GM18909 (cell line): Measurements from ENCODE around the gene REX1BD.
"Not testable (repeated sequence)": the region's sequence is repeated elsewhere in the genome, so short reads cannot be mapped to it uniquely, and the experiment has no call there.

Experiments
- ATAC-seq: cut with Tn5 transposase; IDR thresholded peaks from one replicate; pipeline ENCODE4 v1.9.1; 2021; ENCODE audit warnings: mild to moderate bottlenecking; ENCODE audit not compliant: unreplicated experiment, poor library complexity

Gene REX1BD

DNA sequence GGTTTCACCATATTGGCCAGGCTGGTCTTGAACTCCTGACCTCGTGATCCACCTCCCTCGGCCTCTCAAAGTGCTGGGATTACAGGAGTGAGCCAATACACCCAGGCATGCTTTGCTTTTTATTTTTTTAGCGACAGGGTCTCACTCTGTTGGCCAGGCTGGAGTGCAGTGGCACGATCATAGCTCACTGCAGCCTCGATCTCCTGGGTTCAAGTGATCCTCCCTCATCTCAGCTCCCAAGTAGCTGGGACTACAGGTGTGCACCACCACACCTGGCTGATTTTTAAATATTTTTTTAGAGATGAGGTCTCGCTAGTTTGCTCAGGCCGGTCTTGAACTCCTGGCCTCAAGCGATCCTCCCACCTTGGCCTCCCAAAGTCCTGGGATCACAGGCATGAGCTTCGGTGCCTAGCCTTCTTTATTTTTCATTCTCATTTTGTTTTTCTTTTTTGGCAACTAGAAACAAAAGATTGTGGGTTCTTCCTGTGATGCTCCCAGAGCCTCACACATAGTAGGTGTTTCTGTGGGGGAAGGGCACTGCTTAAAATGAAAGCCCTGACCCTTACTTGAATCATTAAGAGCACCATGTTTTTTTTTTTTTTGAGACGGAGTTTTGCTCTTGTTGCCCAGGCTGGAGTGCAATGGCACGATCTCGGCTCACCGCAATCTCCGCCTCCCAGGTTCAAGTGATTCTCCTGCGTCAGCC, 12.2 kb downstream of the REX1BD start:
- not testable (repeated sequence) for ATAC-seq

DNA sequence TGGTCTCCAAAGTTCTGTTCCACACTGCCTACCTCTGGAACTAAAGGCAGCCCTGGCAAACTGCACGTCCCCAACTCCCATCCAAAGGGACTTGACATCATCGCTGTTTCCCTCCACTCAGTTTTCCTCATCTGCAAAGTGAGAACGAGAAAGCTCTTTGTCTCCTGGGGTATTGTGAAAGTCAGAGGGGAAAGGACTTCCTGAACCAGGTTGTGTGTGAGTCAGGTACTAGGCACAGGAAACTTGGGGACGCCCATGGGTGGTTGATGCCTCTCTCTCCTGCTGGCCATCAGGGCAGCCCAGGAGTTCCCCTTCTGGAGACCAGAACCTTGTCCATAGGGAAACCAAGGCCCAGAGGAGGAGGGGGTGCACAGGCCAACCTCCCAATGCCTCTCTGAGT, 13.3 kb downstream of the REX1BD start:
- no peak for ATAC-seq

DNA sequence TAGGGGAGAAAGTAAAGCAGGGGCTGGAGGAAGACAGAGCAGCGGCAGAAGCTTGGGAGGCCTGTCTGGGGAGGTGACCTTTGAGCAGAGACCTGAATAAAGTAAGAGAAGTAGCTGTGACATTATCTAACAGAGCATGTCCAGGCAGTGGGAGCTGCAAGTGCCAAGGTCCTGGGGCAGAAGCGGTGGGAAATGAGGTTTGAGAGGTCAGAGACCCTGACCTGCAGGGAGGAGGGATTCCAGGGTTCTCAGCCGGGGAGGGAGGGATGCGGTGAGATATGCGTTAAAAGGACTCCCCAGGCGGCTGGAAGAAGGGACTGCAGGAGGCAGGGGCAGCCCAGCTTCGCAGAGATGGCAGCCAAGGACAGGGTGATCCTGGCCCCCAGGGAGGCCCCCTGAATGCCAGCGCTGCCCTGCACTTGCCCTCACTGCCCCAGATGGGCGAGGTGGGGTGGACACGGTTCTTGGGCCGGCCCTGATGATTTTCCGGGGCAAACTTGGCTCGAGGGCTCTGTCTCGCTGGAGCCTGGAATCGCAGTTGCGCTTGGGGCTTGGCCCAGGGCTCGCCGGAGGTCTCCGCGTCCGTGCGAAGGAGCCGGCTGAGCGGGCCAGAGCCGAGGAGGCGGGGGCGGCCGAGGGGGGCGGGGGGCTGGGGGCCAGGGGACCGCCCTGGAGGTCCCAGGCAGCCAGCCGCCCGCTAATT, 14.8 kb downstream of the REX1BD start:
- no peak for ATAC-seq

DNA sequence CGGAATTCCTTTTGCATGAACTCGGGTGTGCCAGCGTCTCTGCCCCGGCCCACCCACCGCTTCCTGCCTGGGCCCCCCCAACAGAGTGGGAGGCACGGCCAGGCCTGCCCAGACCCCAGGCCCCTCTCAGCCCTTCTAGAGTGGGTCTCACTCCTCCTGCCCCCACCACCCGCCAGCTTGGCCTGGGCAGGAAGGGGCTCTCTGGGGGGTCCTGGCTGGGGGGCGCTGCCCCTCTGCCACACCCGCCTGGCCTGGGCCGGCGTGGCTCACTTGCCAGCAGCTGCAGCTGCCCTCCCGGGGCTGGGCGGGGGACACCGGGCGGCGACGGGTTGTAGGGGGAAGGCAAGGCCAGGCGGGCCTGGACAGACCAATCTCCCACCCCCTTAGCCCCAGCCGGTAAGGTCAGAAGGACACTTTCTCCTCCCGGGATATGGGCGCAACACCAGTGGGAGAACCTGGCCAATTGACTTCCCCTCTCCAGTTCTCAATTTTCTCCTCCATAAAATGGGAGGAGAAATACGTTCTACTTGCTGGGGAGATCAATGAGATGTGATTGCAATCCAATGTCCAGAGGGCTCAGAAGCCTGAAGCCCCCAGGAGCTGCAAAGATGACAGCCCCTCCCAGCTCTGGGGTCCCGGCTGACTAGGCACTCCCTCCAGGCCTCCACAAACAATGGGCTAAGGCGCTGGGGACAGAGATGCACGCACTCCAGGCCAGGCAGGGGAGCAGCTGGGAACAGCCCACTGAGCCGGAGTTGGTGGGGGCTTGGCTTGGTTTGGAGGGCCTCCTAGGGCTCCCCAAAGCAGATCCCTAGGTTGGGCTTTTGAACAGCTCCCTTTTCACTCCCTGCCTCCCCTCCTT, 15.6 kb downstream of the REX1BD start:
- ATAC-seq, result no peak

DNA sequence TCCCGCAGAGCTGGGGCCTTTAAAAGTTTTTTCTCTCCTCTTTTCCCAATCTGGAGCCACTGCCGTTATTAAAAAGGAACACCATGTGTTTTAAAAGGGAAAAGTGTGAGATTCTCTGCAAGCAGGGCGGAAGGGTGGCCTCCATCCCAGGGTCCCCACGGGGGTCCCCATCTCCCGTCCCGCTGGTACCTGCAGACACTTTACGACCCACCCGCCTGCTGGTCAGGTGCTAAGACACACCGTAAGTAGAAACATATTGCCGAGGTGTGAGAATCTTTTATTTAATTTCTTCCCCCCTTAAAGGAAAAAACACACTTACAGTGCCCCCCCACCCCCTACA, 16.2 kb downstream of the REX1BD start:
- ATAC-seq, result no peak

DNA sequence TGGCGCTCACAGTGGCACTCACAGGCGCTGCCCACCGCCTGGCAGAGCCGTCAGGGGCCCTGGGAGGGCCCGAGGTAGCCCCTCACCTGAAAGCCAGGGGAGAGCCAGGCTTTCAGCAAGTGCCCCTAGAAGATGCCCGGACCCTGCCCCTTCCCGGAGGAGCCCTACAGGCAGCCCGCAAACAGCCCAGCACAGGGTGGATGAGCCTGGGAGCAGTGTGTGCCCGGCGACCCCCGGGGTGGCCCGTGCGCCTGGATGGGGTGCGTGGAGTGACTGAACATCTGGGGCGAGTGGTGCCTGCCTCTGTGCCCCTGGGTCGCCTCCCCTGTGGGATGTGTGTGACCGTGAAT, 16.6 kb downstream of the REX1BD start:
- ATAC-seq, result no peak

DNA sequence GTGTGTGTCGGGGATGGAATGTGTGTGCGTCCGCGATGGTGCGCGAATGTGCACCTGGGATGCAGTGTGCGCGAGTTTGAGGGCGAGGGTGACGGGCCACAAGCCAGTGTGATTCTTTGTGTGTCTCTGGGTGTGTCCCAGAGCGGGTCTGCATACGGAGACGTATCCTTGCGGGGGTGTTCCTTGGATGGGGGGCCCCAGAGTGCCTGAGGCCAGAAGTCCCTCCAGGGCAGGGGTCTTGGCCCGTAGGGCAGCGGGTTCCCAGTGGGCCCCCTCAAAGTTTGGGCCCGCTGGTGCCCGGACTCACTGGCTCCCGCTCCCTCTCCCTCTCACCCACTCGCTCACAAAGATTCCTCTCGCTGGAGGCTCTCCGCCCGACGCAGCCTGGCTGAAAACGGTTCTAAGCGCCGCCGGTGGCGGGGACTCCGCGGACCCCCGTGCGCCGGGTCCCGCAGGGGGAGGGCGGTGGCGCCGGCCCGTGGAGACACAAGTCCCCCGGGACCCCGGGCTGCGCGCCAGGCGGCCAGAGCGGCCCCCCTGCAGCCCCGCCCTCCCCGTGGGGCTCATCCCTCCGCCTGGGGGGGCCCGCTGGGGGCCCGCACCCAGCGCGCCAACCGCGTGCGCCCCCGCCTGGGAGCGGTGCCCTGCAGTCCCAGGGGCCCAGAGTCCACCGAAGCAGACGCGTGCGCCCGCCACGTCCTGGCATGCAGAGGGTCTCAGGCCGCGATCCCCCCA, 17.1 kb downstream of the REX1BD start:
- ATAC-seq, result no peak

DNA sequence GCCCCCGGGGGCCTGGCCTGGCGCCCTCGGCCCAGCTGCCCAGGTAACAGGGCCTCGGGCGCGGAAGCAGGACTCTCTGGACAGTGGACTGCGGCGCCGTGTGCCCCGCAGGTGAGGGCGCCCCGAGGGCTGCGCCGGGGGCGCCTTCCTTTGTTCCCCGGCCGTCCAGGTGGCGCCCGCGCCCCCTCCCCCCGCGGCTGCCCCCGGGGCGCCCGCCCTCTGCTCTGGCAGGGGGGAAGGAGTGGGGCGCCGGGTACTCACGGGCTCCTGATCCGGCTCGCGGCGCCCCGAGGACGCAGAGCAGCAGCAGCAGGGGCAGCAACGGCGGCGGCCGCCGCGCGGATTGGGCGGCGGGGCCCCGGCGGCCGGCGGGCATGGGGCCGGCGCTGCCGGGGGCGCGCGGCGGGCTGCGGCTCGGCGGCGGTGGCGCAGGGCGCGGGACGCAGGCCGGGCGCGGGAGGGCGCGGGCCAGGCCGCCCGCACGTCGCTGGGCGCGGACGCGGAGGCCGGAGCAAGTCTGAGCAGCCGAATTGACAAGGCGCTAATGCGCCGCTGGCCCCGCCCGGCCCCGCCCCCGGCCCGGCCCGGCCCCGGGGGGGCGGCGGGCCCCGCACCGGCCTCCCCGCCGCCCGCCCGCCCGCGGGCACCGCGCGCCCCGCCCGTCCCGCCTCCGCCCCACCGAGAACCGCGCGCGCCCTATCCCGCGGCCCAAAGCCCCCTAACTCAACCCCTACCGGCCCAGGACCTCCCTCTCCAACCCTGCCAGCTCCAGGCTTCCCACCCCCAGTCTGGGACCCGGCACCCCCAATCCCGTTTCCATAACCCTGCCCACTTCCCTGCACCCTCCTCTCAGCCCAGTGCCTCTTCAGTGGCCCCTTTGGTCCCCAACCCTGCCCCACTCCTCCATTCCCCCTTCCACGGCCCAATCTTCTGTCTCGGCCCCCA, 18.0 kb downstream of the REX1BD start, which contains the start of gene CRLF1:
TSS of gene CRLF1 (minus strand) at position 519 of the 945 bp plus-strand sequence. CDS start at position 376, 143 bp downstream.
- no peak for ATAC-seq

DNA sequence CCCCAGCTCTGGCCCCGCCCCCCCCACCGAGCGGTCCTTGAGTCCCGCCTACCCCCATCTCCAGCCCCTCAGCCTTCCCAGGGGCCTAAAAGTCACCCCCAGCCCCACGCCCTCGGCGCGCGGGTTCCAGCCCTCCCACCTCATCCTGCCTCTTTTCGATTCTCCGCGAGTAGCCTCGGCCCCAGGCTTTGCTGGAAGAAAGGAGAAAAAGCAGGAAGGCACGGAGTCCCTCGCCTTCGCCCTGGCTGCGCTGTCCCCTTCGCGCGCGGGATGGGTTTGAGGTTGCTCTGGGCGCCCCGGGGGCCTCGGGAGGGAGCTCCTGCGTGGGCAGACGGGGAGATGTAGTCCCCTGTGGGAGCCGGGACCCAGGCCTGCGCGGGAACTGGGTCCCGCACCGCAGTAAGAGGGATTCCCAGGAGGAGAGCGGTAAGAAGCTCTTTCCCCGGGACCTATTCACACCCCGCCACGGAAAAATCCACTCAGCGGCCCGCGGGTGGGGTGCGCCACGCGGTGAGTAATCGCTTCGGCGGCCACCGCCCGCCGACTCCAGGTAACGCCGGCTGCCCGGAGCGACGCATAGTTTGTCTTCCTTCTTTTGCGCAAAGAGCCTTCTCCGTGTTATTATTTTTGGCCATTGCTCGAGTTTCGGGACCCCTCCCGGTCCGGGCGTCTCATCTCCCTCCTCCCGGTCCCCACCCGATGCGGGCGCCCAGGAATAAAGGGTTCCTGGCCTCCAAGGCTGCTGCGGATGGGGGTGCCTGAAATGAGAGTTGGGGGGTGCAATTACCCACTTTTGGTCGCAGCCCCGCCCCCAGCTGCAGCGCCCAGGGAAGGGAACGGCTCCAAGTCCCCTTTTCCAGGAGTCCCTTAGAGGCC, 18.9 kb downstream of the REX1BD start:
- no peak for ATAC-seq

DNA sequence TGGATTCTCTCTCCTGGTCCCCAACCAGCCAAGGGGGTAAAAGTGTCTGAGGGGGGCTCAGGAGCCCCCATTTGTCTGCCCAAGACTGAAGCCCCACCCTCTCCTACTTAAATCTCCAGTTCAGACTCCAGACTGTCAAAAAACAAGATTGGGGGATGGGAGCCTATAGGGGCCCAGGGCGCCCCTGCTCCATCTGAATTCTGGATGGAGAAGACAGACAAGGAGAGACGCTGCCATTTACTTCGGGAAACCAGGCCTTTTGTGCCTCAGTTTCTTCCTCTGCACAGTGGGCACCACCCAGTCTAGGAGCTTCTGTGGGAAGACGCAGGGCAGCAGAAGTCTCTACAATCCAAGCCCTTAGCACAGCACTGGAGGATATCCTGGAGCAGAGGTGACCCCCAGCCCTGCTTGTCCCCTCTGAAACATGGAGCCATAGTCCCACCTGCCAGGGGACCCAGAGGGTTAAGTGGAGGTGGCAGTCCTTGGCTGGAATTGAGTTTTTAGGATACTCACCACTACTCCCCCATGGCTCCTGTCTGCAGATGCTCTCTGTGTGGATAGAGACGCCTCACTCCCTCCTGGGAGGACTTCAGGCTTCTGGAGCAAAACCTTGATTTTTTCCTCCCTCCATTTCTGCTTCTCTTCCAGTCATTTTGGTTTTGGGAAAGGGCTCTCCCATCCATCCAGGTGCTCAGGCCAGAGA, 19.7 kb downstream of the REX1BD start:
- no peak for ATAC-seq

DNA sequence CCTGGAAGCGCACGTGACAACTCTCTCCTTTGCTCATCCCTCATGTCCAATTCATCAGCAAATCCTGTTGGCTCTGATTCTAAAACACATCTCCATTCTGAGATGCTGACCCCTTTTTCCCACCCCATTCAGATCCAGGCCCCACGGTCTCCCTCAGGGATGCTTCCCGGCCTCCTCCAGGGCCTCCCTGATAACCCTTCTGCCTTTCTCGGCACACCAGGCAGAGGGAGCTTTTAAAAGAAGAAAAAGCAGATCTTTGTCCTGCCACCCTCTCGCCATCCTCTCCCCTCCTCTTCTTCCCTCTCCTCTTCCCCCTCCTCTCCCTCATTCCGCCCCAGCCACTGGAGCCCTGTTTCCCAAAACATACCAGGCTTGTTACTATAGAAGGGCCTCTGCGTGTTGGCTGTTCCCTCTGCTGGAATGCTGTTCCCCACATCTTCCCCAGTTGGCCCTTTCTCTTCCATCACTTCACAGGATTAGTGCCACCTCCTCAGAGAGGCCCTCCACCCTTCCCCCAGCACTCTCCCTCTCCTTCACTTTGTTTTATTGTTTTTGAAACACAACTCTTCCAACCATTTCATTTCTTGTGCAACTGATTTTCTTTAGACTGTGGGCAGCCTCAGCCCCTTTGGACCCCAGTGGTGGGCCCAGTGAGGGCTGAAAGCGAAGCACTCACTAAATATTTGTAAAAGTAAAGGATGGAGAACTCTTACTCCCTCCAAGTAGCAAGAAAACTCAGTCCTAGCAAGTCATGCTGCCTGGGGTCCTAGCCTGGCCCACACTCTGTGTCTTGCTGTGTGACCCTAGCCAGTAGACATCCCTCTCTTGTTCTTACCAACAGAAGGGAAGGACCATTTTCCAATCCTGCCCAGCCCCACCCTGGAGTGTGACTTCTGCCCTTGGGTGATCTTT, 20.5 kb downstream of the REX1BD start:
- no peak for ATAC-seq

DNA sequence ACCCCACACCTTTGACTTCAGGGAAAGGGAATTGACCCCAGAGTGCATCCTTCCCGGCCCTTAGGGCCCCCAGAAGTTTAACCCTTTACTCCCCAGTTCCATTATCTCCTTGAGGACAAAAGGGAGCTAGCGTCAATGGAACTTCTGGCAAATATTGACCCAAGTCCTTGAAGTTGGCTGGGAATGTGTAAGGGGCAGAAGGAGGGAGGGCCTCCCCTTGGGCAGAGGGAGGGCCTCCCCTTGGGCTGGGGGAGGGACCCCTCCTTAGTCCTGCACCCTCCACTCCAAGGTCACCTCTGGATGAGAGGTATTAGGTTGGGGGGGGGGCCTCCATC, 21.1 kb downstream of the REX1BD start:
- ATAC-seq, result no peak

DNA sequence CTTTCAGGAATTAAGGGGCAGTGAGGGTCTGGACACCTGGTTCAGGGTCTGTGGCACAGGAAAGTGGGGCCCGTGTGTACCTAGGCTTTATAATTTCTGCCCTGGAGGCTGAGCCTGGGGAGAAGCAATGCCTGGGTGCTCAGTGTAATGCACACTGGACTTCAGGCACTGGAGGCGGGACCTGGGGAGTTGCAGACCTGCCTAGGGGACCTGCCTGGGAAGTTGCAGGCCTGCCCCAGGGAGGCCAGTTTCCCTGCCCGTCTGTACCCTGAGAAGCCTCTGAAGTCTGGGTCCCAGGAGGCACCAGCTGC, 21.6 kb downstream of the REX1BD start:
- ATAC-seq, result no peak

DNA sequence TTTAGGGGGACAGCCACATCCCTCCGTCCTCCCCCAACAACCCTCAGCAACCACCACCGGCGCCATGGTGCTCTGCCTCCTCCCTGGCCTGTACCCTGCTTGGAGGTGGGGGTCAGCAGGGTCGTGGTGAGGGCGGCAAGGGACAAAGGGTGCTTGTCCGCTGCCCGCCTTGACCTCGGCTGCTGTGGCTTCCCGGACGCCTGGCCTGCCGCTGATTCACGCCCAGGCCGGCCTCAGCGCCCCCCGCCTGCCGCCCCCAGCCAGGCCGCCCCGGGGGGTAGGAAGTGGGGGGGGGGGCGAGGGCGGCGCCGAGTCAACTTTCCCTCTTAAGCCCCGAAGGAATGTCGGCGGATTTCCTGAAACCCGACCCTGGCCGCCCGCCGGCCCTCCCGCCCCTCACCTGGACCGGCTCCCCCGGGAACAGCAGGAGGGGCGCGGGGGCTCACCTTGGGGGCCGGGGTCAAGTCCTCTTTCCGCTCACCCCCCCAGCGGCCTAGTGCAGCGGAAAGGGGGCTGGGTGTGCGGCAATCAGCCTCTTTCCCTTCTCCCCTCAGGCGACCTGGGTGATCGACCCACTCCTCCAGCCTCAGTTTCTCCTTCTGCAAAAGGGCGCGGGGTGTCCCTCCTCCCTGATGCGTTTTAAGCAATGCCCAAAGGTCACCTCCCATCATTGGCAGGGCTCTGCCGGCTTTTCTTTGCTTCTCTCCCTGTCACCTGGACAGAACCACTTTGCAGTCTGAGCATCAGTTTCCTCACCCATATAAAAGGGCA, 22.1 kb downstream of the REX1BD start:
- no peak for ATAC-seq

DNA sequence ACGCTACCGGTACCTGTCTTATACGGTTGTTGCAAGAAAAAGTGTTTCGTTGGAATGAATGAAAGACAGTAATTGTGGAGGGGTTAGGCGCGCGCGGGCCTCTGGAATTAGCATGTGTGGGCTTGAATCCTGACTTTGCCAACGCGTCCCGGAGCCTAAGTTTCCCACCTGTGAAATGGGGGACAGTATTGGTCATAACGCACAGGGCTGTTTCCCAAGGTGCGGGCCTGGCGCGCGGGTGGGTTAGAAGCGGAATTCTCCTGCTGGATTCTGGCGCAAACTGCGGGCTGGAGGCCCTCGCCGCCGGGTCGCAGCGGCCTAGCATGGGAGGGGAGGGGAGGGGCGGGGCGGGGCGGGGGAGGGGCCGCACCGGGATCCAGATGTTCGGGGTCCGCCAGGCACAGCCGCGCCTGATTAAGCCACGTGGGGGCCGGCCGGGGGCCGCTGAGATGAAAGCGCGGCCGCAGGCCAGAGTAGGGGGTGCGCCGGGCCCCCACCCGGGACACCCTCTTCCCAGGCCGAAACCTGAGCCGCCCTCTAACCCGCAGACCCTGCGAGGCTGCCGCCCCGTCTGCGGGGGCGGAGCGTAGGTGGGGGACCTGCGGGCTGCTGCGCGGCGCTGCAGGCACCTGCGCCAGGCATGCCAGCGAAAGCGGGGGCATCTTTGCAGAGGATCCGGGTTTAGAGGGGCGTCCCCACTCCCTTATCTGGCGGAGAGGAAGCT, 22.9 kb downstream of the REX1BD start:
- no peak for ATAC-seq
